ENCODE data around the gene HNRNPA0. TPM values are rescaled to one million over a fixed set of nuclear protein-coding genes. Genes with fewer than 3 reads are reported as not detected.

The HNRNPA0 gene
- total and polyA plus RNA-seq, 9 of the 15 experiments (the other 6 are each of a cell fraction or from before 2014, with no cell fraction given) = 5.0 to 33.3 (median 10.7) TPM

DNA sequence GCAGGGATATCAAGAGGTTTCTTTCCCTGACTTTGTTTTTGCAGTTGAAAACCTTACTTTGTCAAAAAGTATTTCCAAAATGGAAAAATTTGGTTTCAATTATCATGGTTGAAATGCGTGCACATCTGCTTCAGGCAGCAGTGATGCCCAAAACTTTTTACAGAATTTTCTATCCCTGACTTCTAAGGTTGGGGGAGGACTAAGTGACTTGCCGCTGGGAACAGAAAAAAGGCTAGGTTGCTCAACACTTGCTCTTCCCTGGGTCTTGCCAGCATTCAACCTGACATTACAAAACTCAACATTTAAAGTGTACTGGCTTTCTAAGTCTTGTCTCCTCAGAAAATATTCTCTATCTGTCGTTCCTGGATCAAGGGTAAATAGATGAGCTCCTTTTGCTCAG, 23.0 kb downstream of the HNRNPA0 start:
- in situ Hi-C loops (cut with MboI) = no loop called here
- Histone ChIP-seq H3K27me3 (ENCODE audit: control insufficient read depth in 2 of 2, insufficient read depth in 2 of 2, low read length in 2 of 2) (peaks cover 12 to 22% of the 10 kb centered on the region in 2 experiments; a peak in 4 of 5 replicates), H3K4me1 (replicated peaks in 1 of 2; ENCODE audit: control insufficient read depth in 2 of 2, insufficient read depth in 2 of 2, low read length in 2 of 2) (no peaks in the 10 kb centered on the region; a peak in 1 of 5 replicates), H3K9me3 (replicated peaks; ENCODE audit: control insufficient read depth, insufficient read depth, low read depth, low read length) (no peaks in the 10 kb centered on the region), H3K79me2 (ENCODE audit: control insufficient read depth, insufficient read depth, low read length) (no peaks in the 10 kb centered on the region), H3K4me2 (ENCODE audit: insufficient read depth, low read length) (no peak overlapping the region), H4K20me1 (replicated peaks; ENCODE audit: control insufficient read depth, insufficient read depth, low read length) (no peaks in the 10 kb centered on the region), H3K9ac (ENCODE audit: insufficient read depth in 1 of 2, low read depth in 2 of 2, low read length in 2 of 2) (no peak overlapping the region), H3K27ac (ENCODE audit: extremely low read depth, low read depth, low read length) (no peak overlapping the region), H2AFZ (ENCODE audit: low read depth, low read length) (no peak overlapping the region), H3K36me3 (ENCODE audit: control insufficient read depth, insufficient read depth, low read length) (no peaks in the 10 kb centered on the region), H3K9me1 (ENCODE audit: control insufficient read depth, insufficient read depth, low read length) (no peaks in the 10 kb centered on the region), H3K4me3 (no peak overlapping the region)
- intact Hi-C loops (cut with micrococcal nuclease) = no loop called here
- TF ChIP-seq NCOA6 (IDR thresholded peaks at IDR 0.05) (no peak), MTA2 (IDR thresholded peaks at IDR 0.05; ENCODE audit: low read depth) (no peak), GATA2 (CRISPR knock-in tag; IDR thresholded peaks at IDR 0.05) (no peak), TEAD4 (IDR thresholded peaks at IDR 0.05; ENCODE audit: low read length) (no peak), TEAD4 (CRISPR knock-in tag; IDR thresholded peaks at IDR 0.05; ENCODE audit: borderline replicate concordance) (no peak), SMAD2 (IDR thresholded peaks at IDR 0.05; ENCODE audit: low read depth, low read length) (no peak), SLC30A9 (CRISPR knock-in tag; IDR thresholded peaks at IDR 0.05) (no peak), CEBPB (tag; IDR thresholded peaks at IDR 0.05) (no peak), MCM3 (IDR thresholded peaks at IDR 0.05) (no peak), XRCC4 (IDR thresholded peaks at IDR 0.05; ENCODE audit: extremely low read depth, insufficient read depth, insufficient read length) (no peak), CBX1 (IDR thresholded peaks at IDR 0.05; ENCODE audit: low read depth) (no peak), ZNF584 (CRISPR knock-in tag; IDR thresholded peaks at IDR 0.05; ENCODE audit: low read depth) (no peak)
- TF ChIP-seq, protein P1, sequence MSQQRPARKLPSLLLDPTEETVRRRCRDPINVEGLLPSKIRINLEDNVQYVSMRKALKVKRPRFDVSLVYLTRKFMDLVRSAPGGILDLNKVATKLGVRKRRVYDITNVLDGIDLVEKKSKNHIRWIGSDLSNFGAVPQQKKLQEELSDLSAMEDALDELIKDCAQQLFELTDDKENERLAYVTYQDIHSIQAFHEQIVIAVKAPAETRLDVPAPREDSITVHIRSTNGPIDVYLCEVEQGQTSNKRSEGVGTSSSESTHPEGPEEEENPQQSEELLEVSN (IDR thresholded peaks at IDR 0.05; ENCODE audit: borderline replicate concordance in 1 of 2, extremely low read depth in 1 of 2, insufficient read depth in 1 of 2, insufficient read length in 1 of 2, low read depth in 1 of 2, low read length in 1 of 2, poor library complexity in 1 of 2, severe bottlenecking in 1 of 2) = no peak
- ChIA-PET CTCF (ENCODE audit: low intra/inter-chr PET ratio) (no interaction called here), POLR2A (interaction anchor here (0.6 to 1.6 kb wide), 4 partner anchors 10 to 23 kb away, joined by 3 to 5 read pairs (median 4); no protein-coding TSS in a partner anchor)
- BruUV-seq (replicated peaks) = no TSS peak
- DNase-seq (ENCODE audit: extremely low read depth in 1 of 4, low spot score in 3 of 4) (no peak), ATAC-seq (no peak), FAIRE-seq (no peak)
- WGBS (ENCODE audit: insufficient coverage, low coverage, missing lambda C conversion rate) = 0% methylated on average over 3 of the region's 3 CpGs

Measured in K562 (cell line).